ENCODE data around the gene DDAH1.

DNA sequence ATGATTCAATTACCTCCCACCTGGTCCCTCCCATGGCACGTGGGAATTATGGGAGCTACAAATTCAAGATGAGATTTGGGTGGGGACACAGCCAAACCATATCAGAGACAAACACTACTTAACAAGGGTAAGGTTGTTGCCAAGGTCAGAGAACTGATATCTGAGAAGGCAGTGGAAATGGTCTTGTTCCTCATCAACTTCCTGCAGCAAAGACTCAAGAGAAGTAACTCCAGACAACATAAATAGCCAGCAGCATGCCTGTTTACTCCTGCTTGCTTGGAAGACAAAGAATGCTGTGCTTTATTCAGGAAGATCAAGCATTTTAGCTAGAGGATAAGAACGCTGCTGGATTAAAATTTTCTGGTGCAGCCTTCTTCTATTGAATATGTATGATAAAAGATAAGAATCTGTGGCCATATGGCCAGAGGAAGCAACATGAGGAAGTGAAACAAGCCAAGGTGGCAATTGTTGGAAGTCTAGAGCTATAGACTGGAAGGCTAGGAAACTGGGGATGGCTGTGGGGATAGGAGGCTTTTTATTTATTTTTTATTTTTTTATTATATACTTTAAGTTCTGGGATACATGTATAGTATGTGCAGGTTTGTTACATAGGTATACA lies 36.4 kb downstream of the DDAH1 start:
- TF ChIP-seq, protein P1, sequence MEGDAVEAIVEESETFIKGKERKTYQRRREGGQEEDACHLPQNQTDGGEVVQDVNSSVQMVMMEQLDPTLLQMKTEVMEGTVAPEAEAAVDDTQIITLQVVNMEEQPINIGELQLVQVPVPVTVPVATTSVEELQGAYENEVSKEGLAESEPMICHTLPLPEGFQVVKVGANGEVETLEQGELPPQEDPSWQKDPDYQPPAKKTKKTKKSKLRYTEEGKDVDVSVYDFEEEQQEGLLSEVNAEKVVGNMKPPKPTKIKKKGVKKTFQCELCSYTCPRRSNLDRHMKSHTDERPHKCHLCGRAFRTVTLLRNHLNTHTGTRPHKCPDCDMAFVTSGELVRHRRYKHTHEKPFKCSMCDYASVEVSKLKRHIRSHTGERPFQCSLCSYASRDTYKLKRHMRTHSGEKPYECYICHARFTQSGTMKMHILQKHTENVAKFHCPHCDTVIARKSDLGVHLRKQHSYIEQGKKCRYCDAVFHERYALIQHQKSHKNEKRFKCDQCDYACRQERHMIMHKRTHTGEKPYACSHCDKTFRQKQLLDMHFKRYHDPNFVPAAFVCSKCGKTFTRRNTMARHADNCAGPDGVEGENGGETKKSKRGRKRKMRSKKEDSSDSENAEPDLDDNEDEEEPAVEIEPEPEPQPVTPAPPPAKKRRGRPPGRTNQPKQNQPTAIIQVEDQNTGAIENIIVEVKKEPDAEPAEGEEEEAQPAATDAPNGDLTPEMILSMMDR (conservative IDR thresholded peaks at IDR 0.05; ENCODE audit: low read length): no peak
- no peak for TF ChIP-seq EZH2phosphoT487 (IDR thresholded peaks at IDR 0.05; ENCODE audit: borderline replicate concordance)
